HG03520 (cell line): ENCODE results near the gene RAPGEF2.
"Not testable (repeated sequence)": the region's sequence is repeated elsewhere in the genome, so short reads cannot be mapped to it uniquely, and the experiment has no call there.

ENCODE experiments used
- ATAC-seq: cut with Tn5 transposase; IDR thresholded peaks from one replicate; pipeline ENCODE4 v1.9.1; 2021; ENCODE audit warnings: mild to moderate bottlenecking, moderate library complexity; ENCODE audit not compliant: unreplicated experiment

Gene RAPGEF2

GRCh38 chr4:159357350-159357749 is 254.5 kb downstream of the RAPGEF2 start:
- ATAC-seq = no peak

GRCh38 chr4:159358226-159358625 is 255.3 kb downstream of the RAPGEF2 start:
- ATAC-seq = no peak

GRCh38 chr4:159360549-159360948 is 257.7 kb downstream of the RAPGEF2 start:
- no peak for ATAC-seq

GRCh38 chr4:159363361-159363760 is 260.5 kb downstream of the RAPGEF2 start:
- ATAC-seq = no peak

GRCh38 chr4:159366966-159367780 is 264.3 kb downstream of the RAPGEF2 start:
- ATAC-seq = no peak

GRCh38 chr4:159367781-159368080 is 264.9 kb downstream of the RAPGEF2 start:
- ATAC-seq = peak; percentile 44

GRCh38 chr4:159368320-159368719 is 265.4 kb downstream of the RAPGEF2 start:
- no peak for ATAC-seq

- no peak for ATAC-seq
These were observed 266.4 kb downstream of the RAPGEF2 start for GRCh38 chr4:159369256-159369655.

- ATAC-seq = no peak
These were observed 267.4 kb downstream of the RAPGEF2 start for GRCh38 chr4:159370286-159370685.

GRCh38 chr4:159374749-159375530 is 272.1 kb downstream of the RAPGEF2 start:
- ATAC-seq = no peak

- ATAC-seq = no peak
These were observed 273.4 kb downstream of the RAPGEF2 start for GRCh38 chr4:159376289-159376688.

- ATAC-seq = no peak
These were observed 275.3 kb downstream of the RAPGEF2 start for GRCh38 chr4:159378056-159378616.

GRCh38 chr4:159379064-159379463 is 276.2 kb downstream of the RAPGEF2 start:
- not testable (repeated sequence) for ATAC-seq

GRCh38 chr4:159379836-159380235 is 277.0 kb downstream of the RAPGEF2 start:
- ATAC-seq = no peak

- ATAC-seq = no peak
These were observed 280.1 kb downstream of the RAPGEF2 start for GRCh38 chr4:159382856-159383561.

GRCh38 chr4:159383562-159383931 is 280.7 kb downstream of the RAPGEF2 start:
- ATAC-seq = no peak

- no peak for ATAC-seq
These were observed 281.1 kb downstream of the RAPGEF2 start for GRCh38 chr4:159384017-159384416.

GRCh38 chr4:159384632-159385031 is 281.8 kb downstream of the RAPGEF2 start:
- no peak for ATAC-seq

- no peak for ATAC-seq
These were observed 283.7 kb downstream of the RAPGEF2 start for GRCh38 chr4:159386620-159387019.

- ATAC-seq = no peak
These were observed 286.9 kb downstream of the RAPGEF2 start for GRCh38 chr4:159389756-159390155.

GRCh38 chr4:159390648-159391047 is 287.8 kb downstream of the RAPGEF2 start:
- no peak for ATAC-seq
